ENCODE measurements around the gene DOCK9.

GRCh38 chr13:99012539-99012938 lies 34.7 kb upstream of the DOCK9 start:
- no peak for TF ChIP-seq EZH2 (IDR thresholded peaks at IDR 0.05; ENCODE audit: borderline replicate concordance, insufficient read depth, low read depth, low read length, poor library complexity, severe bottlenecking)
- no peak for TF ChIP-seq CTCF (IDR thresholded peaks at IDR 0.05)
